HG03439 (cell line): ENCODE data around the gene NADK2.
"Not testable (repeated sequence)": the region's sequence is repeated elsewhere in the genome, so short reads cannot be mapped to it uniquely, and the experiment has no call there.

Source experiments
- ATAC-seq: cut with Tn5 transposase; IDR thresholded peaks from one replicate; pipeline ENCODE4 v1.9.1; 2021; ENCODE audit warnings: mild to moderate bottlenecking, moderate library complexity; ENCODE audit not compliant: unreplicated experiment

NADK2 gene

DNA sequence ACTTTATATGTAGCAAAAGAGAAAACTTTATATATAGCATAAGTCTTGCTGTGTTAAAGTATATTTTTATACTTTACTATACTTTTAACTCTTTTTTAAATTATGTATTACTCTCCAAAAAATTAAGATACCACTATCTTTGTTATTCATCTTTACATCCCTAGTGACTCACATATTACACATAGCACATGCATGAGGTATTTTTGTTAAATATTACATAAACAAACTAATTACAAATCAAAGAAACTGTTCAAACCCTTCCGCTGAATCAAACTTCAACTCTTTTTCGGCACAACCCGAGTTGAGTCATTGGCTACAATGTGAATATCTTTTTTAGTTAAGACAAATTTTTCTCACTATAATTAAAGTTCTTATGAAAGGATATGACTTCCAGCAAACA is 32.1 kb downstream of the NADK2 start:
- ATAC-seq: no peak

DNA sequence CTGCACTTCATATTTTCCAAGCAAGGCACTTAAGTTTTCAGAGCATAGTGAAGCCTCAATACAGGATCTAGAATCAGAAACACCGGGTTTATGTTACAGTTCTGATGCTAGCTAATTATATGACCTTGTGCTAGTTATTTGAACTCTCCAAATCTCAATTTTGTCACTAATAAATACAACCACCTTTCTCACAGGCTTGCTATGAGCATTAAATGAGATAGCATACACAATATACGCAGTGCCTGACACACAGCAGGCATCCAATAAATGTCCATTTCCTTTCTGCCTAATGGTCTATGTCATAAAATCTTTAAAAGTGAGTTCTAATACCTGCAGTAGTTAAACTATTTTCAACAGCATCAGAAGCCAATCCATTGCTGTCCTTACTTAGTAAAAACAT is 32.9 kb downstream of the NADK2 start:
- ATAC-seq: no peak

DNA sequence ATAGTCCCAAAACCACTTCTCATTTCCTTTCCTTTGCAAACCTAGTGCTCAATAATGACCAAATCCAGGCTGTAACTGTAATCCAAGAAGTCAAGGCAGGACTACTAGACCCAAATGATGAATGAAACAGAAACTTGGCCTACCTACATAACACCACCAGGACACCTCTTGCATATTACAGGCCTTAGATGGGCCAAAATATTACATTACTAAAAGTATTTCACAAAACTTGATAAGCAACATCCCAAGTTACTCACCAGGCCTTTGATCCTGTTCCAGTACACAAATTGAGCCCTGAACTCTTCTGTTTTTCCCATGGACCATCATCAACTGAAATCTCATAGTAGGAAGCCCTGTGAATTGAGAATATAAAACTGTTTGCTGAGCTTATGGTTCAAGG is 34.8 kb downstream of the NADK2 start:
- ATAC-seq: no peak

DNA sequence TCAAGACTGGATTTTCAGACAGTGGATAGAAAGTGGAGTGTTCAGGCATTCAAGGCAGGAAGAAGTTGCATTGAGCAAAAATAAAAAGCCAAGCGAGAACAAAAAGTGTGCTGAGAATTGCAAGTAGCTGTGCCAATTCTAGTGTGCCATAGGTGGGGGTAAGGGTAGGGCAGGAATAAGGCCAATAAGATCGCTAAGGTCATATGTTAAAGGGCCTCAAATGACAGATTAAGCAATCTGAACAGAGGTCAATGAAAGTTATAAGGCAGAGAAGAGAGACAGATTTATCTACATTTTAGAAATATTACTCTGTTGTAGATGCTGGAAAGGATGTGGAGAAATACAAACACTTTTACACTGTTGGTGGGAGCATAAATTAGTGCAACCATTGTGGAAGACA is 36.4 kb downstream of the NADK2 start:
- no peak for ATAC-seq

DNA sequence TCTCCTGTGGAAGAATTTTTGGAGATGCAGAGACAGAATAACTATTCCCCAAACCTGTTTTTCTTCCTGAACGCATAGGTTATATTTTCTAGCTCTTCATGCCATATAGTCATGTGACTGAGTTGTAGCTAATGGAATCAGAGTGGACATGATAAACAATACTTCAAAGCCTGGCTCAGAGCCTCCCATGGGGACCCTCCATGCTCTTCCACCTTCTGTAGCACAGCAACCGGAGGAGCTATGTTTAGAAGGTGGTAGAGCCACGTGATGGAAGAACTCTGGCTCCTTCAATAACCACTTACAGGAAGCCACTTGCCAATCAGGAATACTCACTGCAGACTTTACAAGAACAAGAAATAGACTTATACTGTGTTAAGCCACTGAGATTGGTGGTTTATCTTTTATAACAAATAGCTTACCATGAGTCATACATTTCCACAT is 39.2 kb downstream of the NADK2 start:
- ATAC-seq: no peak

DNA sequence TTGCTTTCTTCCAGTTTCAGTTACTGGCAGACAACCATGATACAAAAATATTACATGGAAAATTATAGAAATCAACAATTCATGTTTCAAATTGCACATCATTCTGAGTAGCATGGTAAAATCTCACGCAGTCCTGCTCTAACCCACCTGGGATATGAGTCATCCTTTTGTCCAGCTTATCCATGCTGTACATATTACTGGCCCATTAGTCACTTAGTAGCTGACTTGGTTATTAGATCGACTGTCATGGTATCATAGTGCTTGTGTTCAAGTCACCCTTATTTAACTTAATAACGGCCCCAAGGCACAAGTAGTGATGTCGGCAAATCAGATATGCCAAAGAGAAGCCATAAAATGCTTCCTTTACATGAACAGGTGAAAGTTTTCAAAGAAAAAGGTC is 41.2 kb downstream of the NADK2 start:
- ATAC-seq: no peak

DNA sequence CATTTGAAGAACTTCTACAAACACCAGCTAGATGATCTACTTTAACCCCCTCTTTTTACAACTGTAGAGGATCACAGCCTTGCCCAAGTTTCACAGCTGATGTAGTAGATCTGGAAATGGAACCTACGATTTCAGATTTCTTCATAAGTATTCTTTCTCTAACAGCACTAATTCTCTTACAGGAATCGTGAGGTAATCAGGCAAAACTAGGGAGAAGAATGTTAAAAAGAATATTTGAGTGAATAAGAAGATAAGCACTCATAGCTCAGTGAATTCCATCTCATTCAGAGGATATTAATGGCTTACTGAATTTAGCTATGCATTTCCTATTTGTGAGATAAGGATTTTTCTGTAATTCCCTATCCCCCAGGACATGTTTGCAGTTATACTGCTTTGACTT is 42.1 kb downstream of the NADK2 start:
- no peak for ATAC-seq

DNA sequence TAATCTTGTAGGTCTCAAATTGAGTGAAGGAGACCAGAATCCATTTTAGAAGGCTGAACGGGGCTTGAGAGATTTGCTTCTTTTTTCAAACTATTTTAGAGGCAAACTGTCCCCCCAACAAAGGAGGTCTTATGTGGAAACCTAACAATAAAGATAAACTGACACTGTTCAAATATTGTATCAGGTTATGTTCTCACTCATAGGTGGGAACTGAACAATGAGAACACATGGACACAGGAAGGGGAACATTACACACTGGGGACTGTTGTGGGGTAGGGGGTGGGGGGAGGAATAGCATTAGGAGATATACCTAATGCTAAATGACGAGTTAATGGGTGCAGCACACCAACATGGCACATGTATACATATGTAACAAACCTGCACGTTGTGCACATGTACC is 42.9 kb downstream of the NADK2 start:
- ATAC-seq: not testable (repeated sequence)

DNA sequence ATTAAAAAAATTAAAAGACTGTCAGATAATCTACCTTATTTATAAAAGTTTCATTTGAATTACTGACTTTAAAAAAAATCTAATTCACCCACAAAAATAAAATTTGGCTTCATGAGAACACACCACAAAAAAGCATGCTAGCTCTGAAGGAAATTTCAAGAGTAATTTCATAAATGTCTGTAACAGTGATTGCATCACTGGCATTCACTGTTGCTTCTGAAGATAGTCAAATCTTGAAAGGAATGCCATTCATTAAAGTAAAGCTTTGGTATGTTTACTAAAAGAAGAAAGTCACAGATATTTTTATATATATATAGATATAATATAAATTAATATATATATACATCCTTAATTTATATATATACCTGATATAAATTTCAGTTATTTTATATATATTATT is 43.4 kb downstream of the NADK2 start:
- no peak for ATAC-seq

DNA sequence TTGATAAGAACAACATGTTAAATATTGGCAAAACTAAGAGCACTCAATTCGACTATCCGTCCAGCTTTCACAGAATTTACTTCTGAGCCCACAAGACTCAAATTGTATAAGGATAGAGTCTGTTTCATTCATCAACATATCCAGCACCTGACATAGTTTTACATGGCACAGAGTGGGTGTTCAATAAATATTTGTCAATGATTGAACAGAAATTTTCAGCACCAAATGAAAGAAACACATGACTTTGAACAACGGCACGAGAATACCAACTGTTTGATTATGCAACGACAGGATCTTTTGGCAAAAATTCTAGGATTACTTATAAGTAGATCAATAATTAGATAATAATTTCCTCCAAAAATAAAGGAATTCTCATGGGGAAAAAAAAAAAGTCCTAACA is 48.0 kb downstream of the NADK2 start:
- no peak for ATAC-seq

DNA sequence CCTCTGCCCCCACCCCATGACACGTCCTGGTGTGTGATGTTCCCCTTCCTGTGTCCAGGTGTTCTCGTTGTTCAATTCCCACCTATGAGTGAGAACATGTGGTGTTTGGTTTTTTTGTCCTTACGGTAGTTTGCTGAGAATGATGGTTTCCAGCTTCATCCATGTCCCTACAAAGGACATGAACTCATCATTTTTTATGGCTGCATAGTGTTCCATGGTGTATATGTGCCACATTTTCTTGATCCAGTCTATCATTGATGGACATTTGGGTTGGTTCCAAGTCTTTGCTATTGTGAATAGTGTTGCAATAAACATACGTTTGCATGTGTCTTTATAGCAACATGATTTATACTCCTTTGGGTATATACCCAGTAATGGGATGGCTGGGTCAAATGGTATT is 57.3 kb downstream of the NADK2 start:
- not testable (repeated sequence) for ATAC-seq

DNA sequence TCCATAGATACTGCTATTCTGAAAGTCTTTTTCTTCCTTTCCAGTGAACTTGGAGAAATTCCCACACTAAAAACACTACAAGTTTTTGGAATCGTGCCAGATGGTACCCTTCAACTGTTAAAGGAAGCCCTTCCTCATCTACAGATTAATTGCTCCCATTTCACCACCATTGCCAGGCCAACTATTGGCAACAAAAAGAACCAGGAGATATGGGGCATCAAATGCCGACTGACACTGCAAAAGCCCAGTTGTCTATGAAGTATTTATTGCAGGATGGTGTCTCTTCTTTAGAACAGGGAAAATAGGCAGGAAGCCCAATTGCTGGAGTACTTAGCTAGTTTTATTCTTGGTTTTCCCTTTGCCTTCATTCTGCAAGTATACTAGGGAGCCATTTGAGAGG is 60.0 kb downstream of the NADK2 start:
- ATAC-seq: no peak

DNA sequence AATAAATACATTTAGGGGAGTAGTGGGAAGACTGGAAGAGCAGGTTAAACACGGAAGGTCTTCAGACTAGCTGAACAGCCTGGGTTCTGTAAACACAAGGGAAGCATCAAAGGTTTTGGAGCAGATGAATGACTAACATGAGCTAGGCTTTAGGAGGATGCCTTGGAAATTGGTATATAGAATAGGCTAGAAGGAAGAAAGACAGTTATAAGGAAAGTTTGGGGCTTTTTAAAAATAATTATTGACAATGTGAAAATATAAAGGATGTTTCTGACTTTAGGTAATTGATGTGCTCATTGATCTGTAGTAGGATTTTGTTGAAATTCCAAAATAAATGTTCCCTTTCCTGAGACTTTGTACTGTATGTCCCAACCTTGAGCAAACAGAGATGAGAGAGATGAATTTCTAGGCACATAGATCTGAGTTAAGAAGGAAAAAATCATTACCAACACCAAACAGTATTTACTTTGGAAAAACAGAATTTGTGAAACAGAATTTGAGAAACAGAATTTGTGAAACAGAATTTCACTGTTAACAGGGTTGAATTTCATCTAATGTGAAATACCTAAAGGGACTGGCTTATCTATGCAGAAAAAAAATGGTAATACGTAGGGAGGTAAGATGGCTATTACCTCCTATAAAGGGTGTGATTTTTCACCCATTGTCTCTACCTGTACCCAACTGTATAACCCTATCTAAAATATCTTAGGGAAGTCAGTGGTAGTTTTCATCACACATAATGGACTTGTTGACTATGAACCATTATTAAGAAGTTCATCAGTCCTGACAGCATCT is 61.0 kb downstream of the NADK2 start:
- no peak for ATAC-seq

DNA sequence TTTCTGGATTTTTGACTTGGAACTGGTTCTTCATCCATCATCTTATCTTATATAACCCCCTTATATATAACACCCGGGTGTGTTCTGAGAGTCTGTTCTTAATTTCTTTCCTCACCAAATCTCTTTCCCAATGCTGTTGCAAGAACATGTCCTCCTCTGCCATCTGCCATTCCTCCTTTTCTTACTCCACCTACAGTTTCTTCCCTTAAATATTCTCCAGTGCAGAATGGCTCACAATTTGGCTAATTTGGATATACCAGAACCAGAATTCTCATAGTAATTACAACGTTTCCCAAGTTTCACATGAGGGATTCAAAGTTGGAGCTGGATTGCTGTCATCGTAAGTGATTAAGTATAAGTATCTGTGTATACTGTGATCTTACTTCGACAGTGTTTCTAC is 61.8 kb downstream of the NADK2 start:
- ATAC-seq: no peak

DNA sequence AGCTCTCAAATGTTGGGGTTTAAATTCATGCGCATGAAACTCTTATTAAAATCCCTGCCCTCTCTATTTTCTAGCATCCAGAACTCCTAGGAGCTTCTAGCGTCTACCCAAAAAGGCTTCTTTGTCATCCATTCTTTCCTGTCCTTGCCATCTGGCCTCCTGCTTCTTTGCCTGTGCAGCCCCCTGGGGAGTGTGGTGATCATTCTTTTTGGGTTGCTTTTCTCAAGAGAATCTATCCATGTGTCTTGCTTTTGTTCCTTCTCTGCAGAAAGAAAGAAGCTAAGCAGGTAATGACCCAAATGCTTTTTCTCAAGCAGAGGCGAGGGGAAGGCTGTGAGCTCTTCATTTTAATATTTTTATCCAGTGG is 63.2 kb downstream of the NADK2 start:
- no peak for ATAC-seq

DNA sequence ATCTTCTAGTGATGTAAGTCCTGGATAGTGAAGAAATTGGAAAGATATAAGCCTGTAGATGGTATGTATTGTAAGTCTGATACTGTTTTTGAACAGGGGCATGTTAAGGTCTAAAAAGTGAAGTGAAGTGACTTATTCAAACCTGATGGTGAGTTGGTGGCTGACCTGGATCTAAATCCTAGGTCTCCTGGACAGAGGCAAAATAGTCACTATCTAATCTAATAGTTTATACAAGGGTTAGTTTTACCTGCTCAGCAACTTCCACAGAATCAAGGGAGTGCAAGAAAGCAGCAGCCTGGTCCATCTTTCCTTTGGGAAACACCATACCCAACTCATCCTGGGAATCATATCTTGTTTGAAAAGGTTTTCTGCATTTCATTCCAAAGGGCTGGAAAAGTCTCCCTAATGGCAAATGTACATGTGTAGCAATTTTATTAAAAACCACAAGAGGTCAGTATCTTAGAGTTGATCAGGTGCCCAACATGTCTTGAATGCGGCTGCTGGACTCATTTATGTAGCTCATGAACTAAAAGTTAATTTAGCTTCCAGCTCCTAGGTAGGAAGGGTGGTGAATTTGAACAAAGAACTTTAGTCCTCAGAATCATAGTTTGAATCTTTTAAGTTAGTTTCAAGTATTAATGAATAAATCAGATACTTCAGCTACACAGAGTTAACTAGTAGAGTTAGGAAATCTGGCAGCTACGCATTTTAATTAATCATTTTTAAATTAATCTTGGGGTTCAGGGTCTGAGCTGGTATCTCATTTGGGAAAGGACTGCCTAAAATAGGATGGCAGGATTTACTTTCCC is 63.8 kb downstream of the NADK2 start:
- ATAC-seq: peak; percentile 40

DNA sequence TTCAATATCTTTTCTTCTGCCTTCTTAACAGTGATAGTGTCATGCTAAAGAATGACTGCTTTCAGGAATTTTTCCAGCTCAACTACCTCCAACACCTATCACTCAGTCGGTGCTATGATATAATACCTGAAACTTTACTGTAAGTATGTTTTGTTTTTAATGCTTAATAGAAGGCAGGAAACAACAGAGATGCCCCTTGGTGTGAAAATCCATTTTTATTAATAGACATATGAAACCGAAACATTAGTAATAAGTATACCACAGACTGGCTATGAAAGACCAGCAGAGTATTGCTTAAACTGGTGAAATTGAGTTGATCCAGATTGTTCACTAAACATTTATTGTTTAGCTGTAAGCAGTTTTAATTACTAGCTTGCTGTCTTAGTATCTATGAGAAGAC is 64.6 kb downstream of the NADK2 start:
- peak; percentile 97 for ATAC-seq

DNA sequence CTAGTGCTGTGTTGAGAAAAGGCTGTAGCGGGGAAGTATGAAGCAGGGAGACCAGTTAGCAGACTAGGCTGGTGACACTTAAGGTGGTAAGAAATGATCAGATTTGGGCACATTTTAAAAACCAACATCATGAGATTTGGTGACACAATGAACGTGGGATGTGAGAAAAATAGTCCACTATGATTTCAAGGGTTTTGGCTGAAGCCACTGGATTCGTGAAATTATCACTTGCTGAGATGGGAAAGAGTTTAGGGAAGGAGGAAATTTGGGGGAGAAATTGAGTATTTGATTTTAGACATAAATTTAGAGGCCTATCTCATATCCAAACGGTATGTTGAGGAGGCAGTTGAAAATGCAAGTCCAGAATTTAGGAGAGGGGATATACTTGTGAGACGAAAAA is 66.7 kb downstream of the NADK2 start:
- no peak for ATAC-seq

DNA sequence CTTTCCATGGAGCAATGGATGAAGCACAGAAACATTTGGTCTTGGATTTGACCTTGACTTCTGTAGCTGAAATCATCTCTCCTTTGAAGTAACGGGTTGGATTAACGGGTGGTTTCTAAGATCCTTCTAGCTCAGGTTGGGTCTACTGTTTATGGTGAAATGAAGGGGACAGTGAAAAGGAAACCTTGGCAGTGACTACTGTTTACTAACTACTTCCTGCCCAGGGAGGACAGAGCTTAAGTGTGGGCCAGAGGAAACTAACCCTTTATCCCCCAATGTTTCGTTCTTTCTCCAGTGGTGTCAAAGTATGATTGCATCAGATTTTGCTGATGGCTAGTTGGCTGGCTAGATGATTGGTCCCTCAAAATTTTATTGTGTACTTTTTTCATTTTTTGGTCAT is 67.6 kb downstream of the NADK2 start:
- ATAC-seq: no peak

DNA sequence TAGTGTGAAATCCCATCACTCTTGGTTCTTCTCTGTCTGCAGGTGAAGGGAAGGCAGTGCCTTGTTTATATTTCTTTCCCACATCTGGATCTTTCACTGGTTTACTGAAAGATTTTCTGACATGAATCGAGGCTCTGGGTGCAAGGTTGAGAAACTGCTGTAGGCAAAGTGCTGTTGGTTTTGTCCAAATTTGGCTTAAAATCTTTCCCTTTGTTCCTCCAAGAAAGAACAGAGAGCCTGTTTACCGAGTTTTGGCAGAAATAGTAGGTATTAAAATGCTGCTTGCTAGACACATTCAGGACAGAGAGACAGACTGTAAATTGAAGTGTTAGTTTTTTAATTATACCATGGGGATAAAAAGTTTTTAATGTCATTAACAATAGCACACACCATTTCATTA is 68.3 kb downstream of the NADK2 start:
- no peak for ATAC-seq

DNA sequence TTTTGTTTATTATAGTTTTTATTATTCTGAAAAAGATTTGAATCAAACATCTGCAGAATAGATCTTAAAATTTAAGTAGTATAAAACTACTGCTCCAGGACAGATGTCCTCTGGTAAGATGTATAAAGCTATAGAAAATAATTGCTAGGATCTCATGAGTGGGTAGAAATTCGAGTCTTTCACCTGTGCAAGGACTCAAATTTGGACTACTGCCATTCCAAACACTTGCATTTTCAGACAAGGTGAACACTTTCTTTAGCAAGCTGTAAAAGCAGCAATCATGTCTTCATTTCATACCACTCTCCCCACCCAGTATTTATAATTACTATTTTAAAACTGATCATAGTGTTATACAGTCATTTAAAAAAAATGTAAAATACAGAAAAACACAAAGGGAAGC is 69.1 kb downstream of the NADK2 start:
- ATAC-seq: no peak

DNA sequence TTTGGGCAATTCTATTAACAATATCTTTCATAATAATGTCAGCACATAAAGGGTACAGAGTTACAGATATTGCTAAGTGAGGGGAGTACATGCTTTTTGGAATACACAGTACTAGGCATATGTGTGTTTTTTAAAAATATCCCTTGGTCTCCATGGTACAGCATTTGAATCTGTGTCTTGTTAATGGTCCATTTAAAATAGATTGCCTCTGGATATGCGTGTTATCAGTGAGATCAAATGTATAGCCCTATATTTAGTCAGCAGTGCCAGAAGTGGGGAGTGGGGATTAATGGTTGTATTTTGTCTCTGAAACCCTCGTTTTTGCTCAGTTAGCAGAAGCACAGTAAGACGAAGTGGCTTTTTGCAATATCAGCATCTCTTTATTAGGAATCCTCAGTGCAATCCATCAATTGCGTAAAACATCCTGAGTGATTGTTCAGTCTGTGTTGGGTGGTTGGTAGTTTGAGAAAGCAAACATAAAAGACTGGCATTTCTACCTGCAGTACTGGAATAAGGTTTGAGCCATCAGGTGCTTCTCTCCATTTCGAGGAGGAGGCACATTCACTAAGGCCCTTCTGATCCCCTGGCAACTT is 70.8 kb downstream of the NADK2 start:
- ATAC-seq: no peak
